Mesenchymal stem cell (in vitro differentiated cells and primary cell): ENCODE results near the gene PCIF1.

Experiments used
- DNase-seq: peaks from one replicate; pipeline ENCODE4 v3.0.0-alpha.2; 2013
- H2AFZ ChIP-seq: one replicate; pipeline ENCODE4 v1.6.1; 2013; ENCODE audit warnings: low read depth, mild to moderate bottlenecking, control low read depth, inconsistent platforms, low read length, moderate library complexity
- H2AK5ac ChIP-seq: 2 replicates; pipeline ENCODE4 v1.6.1; 2013; ENCODE audit warnings: low read length, moderate library complexity, mild to moderate bottlenecking, inconsistent platforms; ENCODE audit not compliant: severe bottlenecking
- H2BK120ac ChIP-seq: one replicate; pipeline ENCODE4 v1.6.1; 2013; ENCODE audit warnings: low read depth, mild to moderate bottlenecking, inconsistent platforms, low read length, moderate library complexity
- H2BK12ac ChIP-seq, 2 experiments: one replicate each; pipeline ENCODE4 v1.6.1; 2013; ENCODE audit warnings: inconsistent platforms in 2 of 2, low read length in 2 of 2, mild to moderate bottlenecking in 2 of 2, moderate library complexity in 2 of 2, control low read depth in 1 of 2
- H2BK15ac ChIP-seq: one replicate; pipeline ENCODE4 v1.6.1; 2013; ENCODE audit warnings: mild to moderate bottlenecking, low read depth, inconsistent platforms; ENCODE audit not compliant: poor library complexity, severe bottlenecking
- H2BK5ac ChIP-seq: 2 replicates; pipeline ENCODE4 v1.6.1; 2013; ENCODE audit warnings: low read depth, mild to moderate bottlenecking, low read length, control low read depth, inconsistent platforms; ENCODE audit not compliant: poor library complexity, severe bottlenecking
- H3K14ac ChIP-seq, 2 experiments: one replicate each; pipeline ENCODE4 v1.6.1; 2013; ENCODE audit warnings: inconsistent platforms in 2 of 2, low read length in 2 of 2, control low read depth in 1 of 2, mild to moderate bottlenecking in 1 of 2, moderate library complexity in 1 of 2
- H3K18ac ChIP-seq, 2 experiments: one replicate each; pipeline ENCODE4 v1.6.1; 2013; ENCODE audit warnings: inconsistent platforms in 2 of 2, low read length in 2 of 2, control low read depth in 1 of 2, low read depth in 1 of 2, mild to moderate bottlenecking in 1 of 2
- H3K23ac ChIP-seq, 2 experiments: one replicate each; pipeline ENCODE4 v1.6.1; 2013; ENCODE audit warnings: inconsistent platforms in 2 of 2, low read length in 2 of 2, mild to moderate bottlenecking in 2 of 2, moderate library complexity in 2 of 2, control low read depth in 1 of 2
- H3K27ac ChIP-seq: 2 replicates; pipeline ENCODE4 v1.5.1; 2013; ENCODE audit warnings: mild to moderate bottlenecking, moderate library complexity, low read length, control low read depth, inconsistent platforms; ENCODE audit not compliant: poor library complexity, severe bottlenecking
- H3K27me3 ChIP-seq, 2 experiments: 2 replicates each; pipeline versions ENCODE4 v1.6.1 to v1.7.0; 2013; ENCODE audit warnings: low read length in 2 of 2, mild to moderate bottlenecking in 2 of 2, moderate library complexity in 2 of 2, control low read depth in 1 of 2, inconsistent platforms in 1 of 2; ENCODE audit not compliant: control insufficient read depth in 1 of 2, insufficient read depth in 1 of 2
- H3K36me3 ChIP-seq, 2 experiments: 2 replicates each; pipeline versions ENCODE4 v1.6.1 to v1.7.0; 2013; ENCODE audit warnings: low read length in 2 of 2, control low read depth in 1 of 2, inconsistent platforms in 1 of 2, low read depth in 1 of 2, mild to moderate bottlenecking in 1 of 2; ENCODE audit not compliant: insufficient read depth in 2 of 2, control insufficient read depth in 1 of 2
- H3K4ac ChIP-seq, 2 experiments: one replicate each; pipeline ENCODE4 v1.6.1; 2013; ENCODE audit warnings: inconsistent platforms in 2 of 2, low read length in 2 of 2, mild to moderate bottlenecking in 2 of 2, moderate library complexity in 2 of 2, control low read depth in 1 of 2, low read depth in 1 of 2
- H3K4me1 ChIP-seq: 2 replicates; pipeline ENCODE4 v1.6.1; 2013; ENCODE audit warnings: low read depth, low read length, control low read depth; ENCODE audit not compliant: control insufficient read depth, insufficient read depth
- H3K4me2 ChIP-seq: 2 replicates; pipeline ENCODE4 v1.6.1; 2013; ENCODE audit warnings: low read length, mild to moderate bottlenecking, inconsistent platforms; ENCODE audit not compliant: poor library complexity, severe bottlenecking
- H3K4me3 ChIP-seq, 2 experiments: 2 replicates each; pipeline versions ENCODE4 v1.5.1 to v1.7.0; 2013; ENCODE audit warnings: low read length in 2 of 2, mild to moderate bottlenecking in 2 of 2, control low read depth in 1 of 2, low read depth in 1 of 2; ENCODE audit not compliant: insufficient read depth in 1 of 2
- H3K79me1 ChIP-seq: replicated peaks from 2 replicates; pipeline ENCODE4 v1.6.1; 2013; ENCODE audit warnings: mild to moderate bottlenecking, control low read depth, low read length, inconsistent platforms; ENCODE audit not compliant: poor library complexity, severe bottlenecking
- H3K9ac ChIP-seq: 2 replicates; pipeline ENCODE4 v1.7.0; 2013; ENCODE audit warnings: mild to moderate bottlenecking, low read length, moderate library complexity
- H3K9me3 ChIP-seq: 2 replicates; pipeline ENCODE4 v1.7.0; 2013; ENCODE audit warnings: mild to moderate bottlenecking, low read length; ENCODE audit not compliant: control insufficient read depth
- H4K8ac ChIP-seq: one replicate; pipeline ENCODE4 v1.6.1; 2013; ENCODE audit warnings: inconsistent platforms, mild to moderate bottlenecking, low read length, moderate library complexity
- H4K91ac ChIP-seq: one replicate; pipeline ENCODE4 v1.6.1; 2013; ENCODE audit warnings: mild to moderate bottlenecking, low read length, inconsistent platforms
- WGBS: methylation state at CpG from one replicate; pipeline ENCODE4 v1.1.7; 2013; ENCODE audit warnings: mixed read lengths; 5-methylcytosine and 5-hydroxymethylcytosine counted together

PCIF1 gene

DNA sequence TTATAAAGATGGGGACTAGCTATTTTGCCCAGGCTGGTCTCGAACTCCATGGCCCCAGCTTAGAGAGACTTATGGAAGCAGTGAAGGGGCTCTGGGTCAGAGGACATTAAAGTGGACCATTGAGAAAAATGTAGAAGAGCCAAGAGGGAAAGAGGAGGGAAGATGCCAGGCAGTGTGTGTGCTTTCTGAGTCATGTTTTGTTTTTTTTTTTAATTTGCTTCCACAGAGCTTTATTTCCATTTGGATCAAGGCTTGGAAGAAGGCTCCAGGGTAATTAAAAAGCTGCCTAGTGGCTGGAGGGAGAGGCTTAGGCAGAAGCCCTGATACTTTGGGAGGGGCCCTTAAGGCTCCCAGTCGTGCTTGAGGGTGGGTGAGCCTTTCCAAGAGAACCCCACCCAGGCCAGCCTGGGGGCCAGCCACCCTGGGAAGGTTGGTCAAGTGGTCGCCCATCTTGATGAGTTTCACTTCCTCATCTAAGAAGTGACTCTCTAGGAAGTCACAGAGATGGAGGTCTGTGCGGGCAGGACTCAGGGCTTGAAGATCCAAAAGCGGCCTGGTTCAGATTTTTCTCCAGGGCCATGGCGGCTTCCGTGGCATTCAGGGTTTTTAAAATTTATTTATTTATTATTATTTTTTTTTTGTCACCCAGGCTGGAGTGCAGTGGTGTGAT lies 40.5 kb downstream of the PCIF1 start:
- peak overlapping the region; percentile 10 for H2BK5ac ChIP-seq
- no peak overlapping the region for H3K23ac ChIP-seq
- H3K18ac ChIP-seq = no peak overlapping the region
- H2BK120ac ChIP-seq = no peak overlapping the region
- H2AK5ac ChIP-seq = no peak overlapping the region
- H3K9me3 ChIP-seq = no peaks in the 10 kb centered on the region
- no peak overlapping the region for H3K27ac ChIP-seq
- WGBS = 85% methylated on average over 4 of the region's 7 CpGs
- no peak overlapping the region for H2BK12ac ChIP-seq
- H3K9ac ChIP-seq = peak overlapping the region; percentile 44
- no peaks in the 10 kb centered on the region for H3K79me1 ChIP-seq
- H3K36me3 ChIP-seq = peaks cover 0 to 1% of the 10 kb centered on the region in 2 experiments
- H3K14ac ChIP-seq = no peak overlapping the region
- H3K4me1 ChIP-seq = peaks cover 9% of the 10 kb centered on the region
- no peak overlapping the region for H4K91ac ChIP-seq
- no peak overlapping the region for H3K4ac ChIP-seq
- DNase-seq = no peak
- no peaks in the 10 kb centered on the region for H3K27me3 ChIP-seq
- H2AFZ ChIP-seq = no peak overlapping the region
- no peak overlapping the region for H2BK15ac ChIP-seq
- no peak overlapping the region for H3K4me2 ChIP-seq
- no peak overlapping the region for H3K4me3 ChIP-seq
- no peak overlapping the region for H4K8ac ChIP-seq

DNA sequence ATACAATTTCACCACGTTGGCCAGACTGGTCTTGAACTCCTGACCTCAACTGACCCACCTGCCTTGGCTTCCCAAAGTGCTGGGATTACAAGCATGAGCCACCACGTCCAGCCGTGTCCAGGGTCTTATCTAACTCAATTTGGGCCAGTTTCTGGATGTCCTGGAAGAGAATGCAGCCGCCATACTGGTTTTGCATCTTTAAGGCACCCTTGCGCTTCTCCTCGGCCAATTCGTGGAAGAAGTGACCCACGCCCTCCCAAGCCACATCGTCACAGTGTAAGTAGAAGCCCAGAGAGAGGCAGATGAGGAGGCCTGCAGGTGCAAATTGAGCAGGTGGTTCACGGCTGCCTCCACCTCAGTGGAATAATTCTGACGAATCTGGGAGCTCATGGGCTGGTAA lies 41.2 kb downstream of the PCIF1 start:
- no peak overlapping the region for H4K8ac ChIP-seq
- no peak overlapping the region for H2AFZ ChIP-seq
- no peaks in the 10 kb centered on the region for H3K36me3 ChIP-seq
- no peak overlapping the region for H2AK5ac ChIP-seq
- no peaks in the 10 kb centered on the region for H3K9me3 ChIP-seq
- H3K4me2 ChIP-seq = no peak overlapping the region
- no peaks in the 10 kb centered on the region for H3K79me1 ChIP-seq
- no peak for DNase-seq
- H3K18ac ChIP-seq = no peak overlapping the region
- no peak overlapping the region for H2BK5ac ChIP-seq
- H3K9ac ChIP-seq = no peak overlapping the region
- no peak overlapping the region for H4K91ac ChIP-seq
- H3K4ac ChIP-seq = no peak overlapping the region
- no peak overlapping the region for H2BK12ac ChIP-seq
- peaks cover 8% of the 10 kb centered on the region for H3K4me1 ChIP-seq
- H2BK120ac ChIP-seq = no peak overlapping the region
- H3K4me3 ChIP-seq = no peak overlapping the region
- H3K27ac ChIP-seq = no peak overlapping the region
- WGBS = 82% methylated on average over 11 of the region's 11 CpGs
- H2BK15ac ChIP-seq = no peak overlapping the region
- no peak overlapping the region for H3K14ac ChIP-seq
- H3K23ac ChIP-seq = no peak overlapping the region
- H3K27me3 ChIP-seq = no peaks in the 10 kb centered on the region

GRCh38 chr20:45976086-45976485 lies 41.6 kb downstream of the PCIF1 start:
- no peak overlapping the region for H3K4me3 ChIP-seq
- no peaks in the 10 kb centered on the region for H3K27me3 ChIP-seq
- H4K8ac ChIP-seq = no peak overlapping the region
- H3K9ac ChIP-seq = no peak overlapping the region
- no peaks in the 10 kb centered on the region for H3K36me3 ChIP-seq
- no peak overlapping the region for H3K23ac ChIP-seq
- no peak overlapping the region for H3K4ac ChIP-seq
- no peak overlapping the region for H3K27ac ChIP-seq
- no peak overlapping the region for H3K18ac ChIP-seq
- H2BK120ac ChIP-seq = no peak overlapping the region
- no peaks in the 10 kb centered on the region for H3K9me3 ChIP-seq
- H2AFZ ChIP-seq = no peak overlapping the region
- DNase-seq = no peak
- H2BK12ac ChIP-seq = no peak overlapping the region
- no peak overlapping the region for H3K4me2 ChIP-seq
- no peak overlapping the region for H3K14ac ChIP-seq
- peaks cover 5% of the 10 kb centered on the region for H3K4me1 ChIP-seq
- no peak overlapping the region for H4K91ac ChIP-seq
- no peak overlapping the region for H2BK5ac ChIP-seq
- no peak overlapping the region for H2BK15ac ChIP-seq
- H3K79me1 ChIP-seq = no peaks in the 10 kb centered on the region
- H2AK5ac ChIP-seq = no peak overlapping the region
- WGBS = 85% methylated on average over 6 of the region's 6 CpGs

GRCh38 chr20:45981261-45981660 lies 46.8 kb downstream of the PCIF1 start:
- Histone ChIP-seq H3K18ac (no peak overlapping the region), H3K9ac (no peak overlapping the region), H4K8ac (no peak overlapping the region), H3K14ac (no peak overlapping the region), H4K91ac (no peak overlapping the region), H3K9me3 (no peaks in the 10 kb centered on the region), H2AK5ac (no peak overlapping the region), H3K79me1 (no peaks in the 10 kb centered on the region), H3K4me1 (peaks cover 2% of the 10 kb centered on the region), H3K4me2 (no peak overlapping the region), H2BK15ac (no peak overlapping the region), H2BK5ac (no peak overlapping the region), H2BK12ac (no peak overlapping the region), H3K23ac (no peak overlapping the region), H3K27ac (no peak overlapping the region), H3K27me3 (peaks cover 0 to 7% of the 10 kb centered on the region in 2 experiments), H2BK120ac (no peak overlapping the region), H2AFZ (no peak overlapping the region), H3K4ac (no peak overlapping the region), H3K36me3 (no peaks in the 10 kb centered on the region), H3K4me3 (no peak overlapping the region)
- no peak for DNase-seq
- 92% methylated on average over 6 of the region's 6 CpGs for WGBS
